Measurements from ENCODE around the gene DCT.

GRCh38 chr13:94516456-94516855 lies 37.0 kb upstream of the DCT start:
- TF ChIP-seq BHLHE40 (IDR thresholded peaks at IDR 0.05; ENCODE audit: borderline replicate concordance) (no peak), FOXM1 (IDR thresholded peaks at IDR 0.05; ENCODE audit: borderline replicate concordance) (no peak), ARNT (IDR thresholded peaks at IDR 0.05) (no peak), FOXK2 (IDR thresholded peaks at IDR 0.05) (no peak), ELF4 (IDR thresholded peaks at IDR 0.05) (no peak), FOXA1 (IDR thresholded peaks at IDR 0.05) (no peak), TARDBP (IDR thresholded peaks at IDR 0.05) (no peak), LEF1 (IDR thresholded peaks at IDR 0.05; ENCODE audit: borderline replicate concordance) (no peak), NFRKB (IDR thresholded peaks at IDR 0.05) (no peak)
